ENCODE results near the gene MTMR2.

DNA sequence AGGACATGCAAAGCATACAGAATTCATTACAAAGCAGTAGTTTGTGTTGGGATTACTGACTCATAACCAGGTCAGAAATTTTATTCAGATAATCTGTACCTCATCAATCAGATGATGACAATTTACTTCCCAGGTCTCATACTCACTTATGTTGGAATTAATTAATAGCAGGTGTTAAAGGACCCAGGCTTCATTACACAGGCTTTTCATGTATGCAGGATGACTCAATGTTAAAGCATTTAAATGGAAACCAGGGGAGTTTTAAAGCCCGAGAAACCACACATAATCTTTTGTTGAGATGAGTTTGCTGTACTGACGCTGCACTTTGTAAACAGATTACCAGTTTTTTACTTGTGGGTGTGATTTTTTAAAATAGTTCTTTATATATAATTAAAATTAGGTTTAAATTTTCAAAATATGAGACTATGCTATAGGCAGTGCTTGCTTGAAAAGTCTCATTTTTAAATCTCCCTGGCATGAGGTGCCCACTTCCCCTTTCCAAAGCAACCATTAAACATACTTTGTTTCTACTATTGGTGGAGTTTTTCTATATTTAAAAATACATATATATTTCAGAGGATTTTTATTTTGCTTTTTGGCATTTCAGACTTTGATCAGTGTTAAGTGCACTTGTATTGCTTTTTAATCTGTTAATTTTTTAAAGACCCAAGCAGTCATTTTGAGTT lies 92.6 kb downstream of the MTMR2 start:
- no peak for TF ChIP-seq EHF (CRISPR knock-in tag; IDR thresholded peaks at IDR 0.05)
- TF ChIP-seq, protein P1, sequence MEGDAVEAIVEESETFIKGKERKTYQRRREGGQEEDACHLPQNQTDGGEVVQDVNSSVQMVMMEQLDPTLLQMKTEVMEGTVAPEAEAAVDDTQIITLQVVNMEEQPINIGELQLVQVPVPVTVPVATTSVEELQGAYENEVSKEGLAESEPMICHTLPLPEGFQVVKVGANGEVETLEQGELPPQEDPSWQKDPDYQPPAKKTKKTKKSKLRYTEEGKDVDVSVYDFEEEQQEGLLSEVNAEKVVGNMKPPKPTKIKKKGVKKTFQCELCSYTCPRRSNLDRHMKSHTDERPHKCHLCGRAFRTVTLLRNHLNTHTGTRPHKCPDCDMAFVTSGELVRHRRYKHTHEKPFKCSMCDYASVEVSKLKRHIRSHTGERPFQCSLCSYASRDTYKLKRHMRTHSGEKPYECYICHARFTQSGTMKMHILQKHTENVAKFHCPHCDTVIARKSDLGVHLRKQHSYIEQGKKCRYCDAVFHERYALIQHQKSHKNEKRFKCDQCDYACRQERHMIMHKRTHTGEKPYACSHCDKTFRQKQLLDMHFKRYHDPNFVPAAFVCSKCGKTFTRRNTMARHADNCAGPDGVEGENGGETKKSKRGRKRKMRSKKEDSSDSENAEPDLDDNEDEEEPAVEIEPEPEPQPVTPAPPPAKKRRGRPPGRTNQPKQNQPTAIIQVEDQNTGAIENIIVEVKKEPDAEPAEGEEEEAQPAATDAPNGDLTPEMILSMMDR (IDR thresholded peaks at IDR 0.05) = no peak
- TF ChIP-seq POLR2A (IDR thresholded peaks at IDR 0.05; ENCODE audit: low read length) = no peak
- TF ChIP-seq MYC (IDR thresholded peaks at IDR 0.05; ENCODE audit: borderline replicate concordance, low read length) = no peak
- no peak for TF ChIP-seq RAD21 (conservative IDR thresholded peaks at IDR 0.05 in 1 of 2, IDR thresholded peaks at IDR 0.05 in 1 of 2)
- TF ChIP-seq ZC3H11A (IDR thresholded peaks at IDR 0.05) = no peak
- TF ChIP-seq MAZ (IDR thresholded peaks at IDR 0.05; ENCODE audit: borderline replicate concordance, low read depth, low read length) = no peak
- TF ChIP-seq, protein P2, sequence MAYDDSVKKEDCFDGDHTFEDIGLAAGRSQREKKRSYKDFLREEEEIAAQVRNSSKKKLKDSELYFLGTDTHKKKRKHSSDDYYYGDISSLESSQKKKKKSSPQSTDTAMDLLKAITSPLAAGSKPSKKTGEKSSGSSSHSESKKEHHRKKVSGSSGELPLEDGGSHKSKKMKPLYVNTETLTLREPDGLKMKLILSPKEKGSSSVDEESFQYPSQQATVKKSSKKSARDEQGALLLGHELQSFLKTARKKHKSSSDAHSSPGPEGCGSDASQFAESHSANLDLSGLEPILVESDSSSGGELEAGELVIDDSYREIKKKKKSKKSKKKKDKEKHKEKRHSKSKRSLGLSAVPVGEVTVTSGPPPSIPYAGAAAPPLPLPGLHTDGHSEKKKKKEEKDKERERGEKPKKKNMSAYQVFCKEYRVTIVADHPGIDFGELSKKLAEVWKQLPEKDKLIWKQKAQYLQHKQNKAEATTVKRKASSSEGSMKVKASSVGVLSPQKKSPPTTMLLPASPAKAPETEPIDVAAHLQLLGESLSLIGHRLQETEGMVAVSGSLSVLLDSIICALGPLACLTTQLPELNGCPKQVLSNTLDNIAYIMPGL (CRISPR knock-in tag; IDR thresholded peaks at IDR 0.05; ENCODE audit: borderline replicate concordance) = no peak
